Measurements from ENCODE around the gene ILDR2. TPM values are rescaled to one million over a fixed set of nuclear protein-coding genes. Genes with fewer than 3 reads are reported as not detected.

Gene ILDR2
- total and polyA plus RNA-seq, 2 experiments from 2014 or later, result not detected

- WGBS, 2 experiments (ENCODE audit: low coverage in 1 of 2, low lambda C conversion rate in 2 of 2, missing lambda C conversion rate in 2 of 2), result 78 to 81% methylated on average over 1 of the region's 1 CpG
- peaks cover 4% of the 10 kb centered on the region; the same call in 1 of the 2 replicates for H3K27me3 ChIP-seq (replicated peaks; ENCODE audit: insufficient read depth)
- peaks cover 6% of the 10 kb centered on the region; the same call in 1 of the 2 replicates for H3K4me1 ChIP-seq (ENCODE audit: insufficient read depth)
- in situ Hi-C loops (cut with MboI), result no loop called here
- H3F3A ChIP-seq (ENCODE audit: insufficient read depth), result 0 out of 2 replicates have a peak, but pooled peaks cover 7% of the 10 kb centered on the region
- no peaks in the 10 kb centered on the region for H4K20me1 ChIP-seq (ENCODE audit: insufficient read depth)
- TF ChIP-seq EZH2phosphoT487 (IDR thresholded peaks at IDR 0.05; ENCODE audit: insufficient read depth, low read depth) (no peak), EZH2 (IDR thresholded peaks at IDR 0.05; ENCODE audit: insufficient read depth, poor library complexity, severe bottlenecking) (no peak)
- H2AFZ ChIP-seq, result no peak overlapping the region
- no peaks in the 10 kb centered on the region for H3K9me2 ChIP-seq (ENCODE audit: insufficient read depth)
- H3K36me3 ChIP-seq (ENCODE audit: low read depth), result no peaks in the 10 kb centered on the region
- H3K27ac ChIP-seq, result no peak overlapping the region
- no peak overlapping the region for H3K4me2 ChIP-seq (ENCODE audit: unreplicated experiment)
- DNase-seq, result peak; percentile 47
- H3K9ac ChIP-seq, result no peak overlapping the region
- no peaks in the 10 kb centered on the region for H3K9me3 ChIP-seq (ENCODE audit: low read depth)
- H3K4me3 ChIP-seq, result no peak overlapping the region
- no peaks in the 10 kb centered on the region for H3K79me2 ChIP-seq (ENCODE audit: insufficient read depth)
These were observed 66.4 kb downstream of the ILDR2 start for GRCh38 chr1:166908942-166909341.

- no peak overlapping the region for H3K9ac ChIP-seq
- in situ Hi-C loops (cut with MboI), result no loop called here
- H3K4me2 ChIP-seq (ENCODE audit: unreplicated experiment), result no peak overlapping the region
- peaks cover 6% of the 10 kb centered on the region; the same call in 1 of the 2 replicates for H3K4me1 ChIP-seq (ENCODE audit: insufficient read depth)
- no peaks in the 10 kb centered on the region for H3K9me2 ChIP-seq (ENCODE audit: insufficient read depth)
- H3K27me3 ChIP-seq (replicated peaks; ENCODE audit: insufficient read depth), result peaks cover 2% of the 10 kb centered on the region; the same call in 1 of the 2 replicates
- H3K27ac ChIP-seq, result no peak overlapping the region
- DNase-seq, result no peak
- H3K36me3 ChIP-seq (ENCODE audit: low read depth), result no peaks in the 10 kb centered on the region
- H3K9me3 ChIP-seq (ENCODE audit: low read depth), result no peaks in the 10 kb centered on the region
- WGBS, 2 experiments (ENCODE audit: low coverage in 1 of 2, low lambda C conversion rate in 2 of 2, missing lambda C conversion rate in 2 of 2), result 53 to 57% methylated on average over 3 of the region's 3 CpGs
- H3F3A ChIP-seq (ENCODE audit: insufficient read depth), result 0 out of 2 replicates have a peak, but pooled peaks cover 7% of the 10 kb centered on the region
- no peak overlapping the region for H3K4me3 ChIP-seq
- TF ChIP-seq EZH2phosphoT487 (IDR thresholded peaks at IDR 0.05; ENCODE audit: insufficient read depth, low read depth) (no peak), EZH2 (IDR thresholded peaks at IDR 0.05; ENCODE audit: insufficient read depth, poor library complexity, severe bottlenecking) (no peak)
- no peak overlapping the region for H2AFZ ChIP-seq
- H3K79me2 ChIP-seq (ENCODE audit: insufficient read depth), result no peaks in the 10 kb centered on the region
- H4K20me1 ChIP-seq (ENCODE audit: insufficient read depth), result no peaks in the 10 kb centered on the region
These were observed 67.6 kb downstream of the ILDR2 start for GRCh38 chr1:166907763-166908162.

- no peak overlapping the region for H3K27ac ChIP-seq
These were observed 68.3 kb downstream of the ILDR2 start for GRCh38 chr1:166907051-166907450.

GRCh38 chr1:166906647-166907046 is 68.7 kb downstream of the ILDR2 start:
- no peaks in the 10 kb centered on the region for H3K79me2 ChIP-seq (ENCODE audit: insufficient read depth)
- in situ Hi-C loops (cut with MboI), result no loop called here
- H3K9me3 ChIP-seq (ENCODE audit: low read depth), result no peaks in the 10 kb centered on the region
- H3K27me3 ChIP-seq (replicated peaks; ENCODE audit: insufficient read depth), result no peaks in the 10 kb centered on the region
- H4K20me1 ChIP-seq (ENCODE audit: insufficient read depth), result no peaks in the 10 kb centered on the region
- no peaks in the 10 kb centered on the region for H3K36me3 ChIP-seq (ENCODE audit: low read depth)
- no peak overlapping the region for H3K27ac ChIP-seq
- WGBS, 2 experiments (ENCODE audit: low coverage in 1 of 2, low lambda C conversion rate in 2 of 2, missing lambda C conversion rate in 2 of 2), result 32 to 40% methylated on average over 3 of the region's 3 CpGs
- H3K4me3 ChIP-seq, result no peak overlapping the region
- 0 out of 2 replicates have a peak, but pooled peaks cover 7% of the 10 kb centered on the region for H3F3A ChIP-seq (ENCODE audit: insufficient read depth)
- no peak overlapping the region for H2AFZ ChIP-seq
- TF ChIP-seq EZH2phosphoT487 (IDR thresholded peaks at IDR 0.05; ENCODE audit: insufficient read depth, low read depth), result no peak
- no peak for TF ChIP-seq EZH2 (IDR thresholded peaks at IDR 0.05; ENCODE audit: insufficient read depth, poor library complexity, severe bottlenecking)
- H3K9me2 ChIP-seq (ENCODE audit: insufficient read depth), result no peaks in the 10 kb centered on the region
- H3K4me2 ChIP-seq (ENCODE audit: unreplicated experiment), result no peak overlapping the region
- H3K9ac ChIP-seq, result no peak overlapping the region
- peaks cover 6% of the 10 kb centered on the region; the same call in 1 of the 2 replicates for H3K4me1 ChIP-seq (ENCODE audit: insufficient read depth)
- no peak for DNase-seq

More at GRCh38 chr1:166907051-166907450, 68.3 kb downstream of the ILDR2 start:
- no peaks in the 10 kb centered on the region for H3K36me3 ChIP-seq (ENCODE audit: low read depth)
- H3K4me3 ChIP-seq, result no peak overlapping the region
- no peaks in the 10 kb centered on the region for H3K79me2 ChIP-seq (ENCODE audit: insufficient read depth)
- no peak overlapping the region for H2AFZ ChIP-seq
- H3K4me2 ChIP-seq (ENCODE audit: unreplicated experiment), result no peak overlapping the region
- H3K27me3 ChIP-seq (replicated peaks; ENCODE audit: insufficient read depth), result no peaks in the 10 kb centered on the region
- H3K4me1 ChIP-seq (ENCODE audit: insufficient read depth), result peaks cover 6% of the 10 kb centered on the region; the same call in 1 of the 2 replicates
- no peak for DNase-seq
- in situ Hi-C loops (cut with MboI), result no loop called here
- WGBS, 2 experiments (ENCODE audit: low coverage in 1 of 2, low lambda C conversion rate in 2 of 2, missing lambda C conversion rate in 2 of 2), result 34 to 39% methylated on average over 4 of the region's 4 CpGs
- H3F3A ChIP-seq (ENCODE audit: insufficient read depth), result 0 out of 2 replicates have a peak, but pooled peaks cover 7% of the 10 kb centered on the region
- H4K20me1 ChIP-seq (ENCODE audit: insufficient read depth), result no peaks in the 10 kb centered on the region
- H3K9ac ChIP-seq, result no peak overlapping the region
- H3K9me2 ChIP-seq (ENCODE audit: insufficient read depth), result no peaks in the 10 kb centered on the region
- no peaks in the 10 kb centered on the region for H3K9me3 ChIP-seq (ENCODE audit: low read depth)
- TF ChIP-seq EZH2phosphoT487 (IDR thresholded peaks at IDR 0.05; ENCODE audit: insufficient read depth, low read depth) (no peak), EZH2 (IDR thresholded peaks at IDR 0.05; ENCODE audit: insufficient read depth, poor library complexity, severe bottlenecking) (no peak)

Data from GM23248 (cell line).